Loucy (cell line): ENCODE measurements around the gene LGR4.

Experiments used
- CTCF ChIP-seq: fragments of 200-600 bp; sonication (generic); conservative IDR thresholded peaks from 2 replicates; pipeline ENCODE4 v1.5.1; 2014; ENCODE audit warnings: mild to moderate bottlenecking, antibody characterized with exemption, low read length
- EZH2phosphoT487 ChIP-seq: fragments of 200-600 bp; IDR thresholded peaks from 2 replicates; pipeline ENCODE4 v1.6.1; 2018; ENCODE audit warnings: antibody characterized with exemption, mild to moderate bottlenecking, moderate library complexity, borderline replicate concordance

DNA sequence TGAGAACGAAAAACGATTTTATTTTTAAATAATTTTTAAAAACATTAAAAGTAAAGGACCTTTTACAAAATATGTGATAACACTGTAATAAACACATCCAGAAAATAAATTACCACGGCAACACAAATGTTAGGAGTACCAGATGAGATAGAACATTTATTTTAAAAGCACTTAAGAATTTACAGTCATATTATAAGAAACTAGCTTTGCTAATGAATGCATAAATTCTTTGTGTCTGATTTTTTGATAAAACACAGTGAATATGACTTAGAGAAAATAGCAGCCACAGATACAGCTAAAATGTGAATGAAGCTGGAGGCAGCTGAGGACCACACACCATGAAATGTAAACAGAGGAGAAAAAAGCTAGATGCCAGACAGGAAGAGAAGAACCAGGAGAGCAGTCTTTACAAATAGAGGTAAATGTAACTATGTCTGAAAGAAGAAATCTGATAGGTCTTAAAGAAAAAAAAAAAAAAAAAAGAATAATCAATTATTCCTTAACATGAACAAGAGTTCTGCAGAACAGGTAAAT is 124.2 kb downstream of the LGR4 start:
- TF ChIP-seq CTCF = no peak
- no peak for TF ChIP-seq EZH2phosphoT487
